ENCODE results near the gene TSEN34. TPM values are rescaled to one million over a fixed set of nuclear protein-coding genes. Genes with fewer than 3 reads are reported as not detected.
"Not testable (repeated sequence)": the region's sequence is repeated elsewhere in the genome, so short reads cannot be mapped to it uniquely, and the experiment has no call there.

TSEN34 gene
- total and polyA plus RNA-seq, 2 donors (not counting 1 experiment from before 2014, with no cell fraction given), result 22.5 to 57.8 TPM

DNA sequence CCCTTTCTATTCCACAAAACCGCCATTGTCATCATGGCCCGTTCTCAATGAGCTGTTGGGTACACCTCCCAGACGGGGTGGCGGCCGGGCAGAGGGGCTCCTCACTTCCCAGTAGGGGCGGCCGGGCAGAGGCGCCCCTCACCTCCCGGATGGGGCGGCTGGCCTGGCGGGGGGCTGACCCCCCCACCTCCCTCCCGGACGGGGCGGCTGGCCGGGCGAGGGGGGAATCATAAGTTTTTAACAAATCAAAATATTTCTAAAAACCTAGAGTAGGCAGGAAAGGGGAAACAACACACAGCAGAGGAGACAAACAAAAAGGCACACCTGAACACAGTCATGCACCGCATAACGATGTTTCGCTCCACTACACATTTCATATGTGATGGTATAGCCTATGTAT is 23.6 kb downstream of the TSEN34 start:
- not testable (repeated sequence) for H3K4me3 ChIP-seq (replicated peaks in 1 of 4; ENCODE audit: control extremely low read depth in 1 of 4, insufficient read depth in 1 of 4, low read depth in 3 of 4, low read length in 4 of 4); H3K79me2 ChIP-seq (ENCODE audit: control insufficient read depth, insufficient read depth, low read length); H3K27ac ChIP-seq (ENCODE audit: insufficient read depth, low read length); H3K9me3 ChIP-seq (ENCODE audit: control insufficient read depth, insufficient read depth, low read depth, low read length); DNase-seq (ENCODE audit: low read depth in 2 of 2); H3K4me2 ChIP-seq (ENCODE audit: extremely low read depth, insufficient read depth, low read length); H3K36me3 ChIP-seq (ENCODE audit: control insufficient read depth, insufficient read depth, low read length); H3K4me1 ChIP-seq (ENCODE audit: control insufficient read depth, extremely low read depth, insufficient read depth, low read length); H2AFZ ChIP-seq (ENCODE audit: low read length); H3K9ac ChIP-seq (ENCODE audit: insufficient read depth, low read length); H3K27me3 ChIP-seq (ENCODE audit: control insufficient read depth, insufficient read depth, low read length); H4K20me1 ChIP-seq (ENCODE audit: control insufficient read depth, extremely low read depth, insufficient read depth, low read length)

DNA sequence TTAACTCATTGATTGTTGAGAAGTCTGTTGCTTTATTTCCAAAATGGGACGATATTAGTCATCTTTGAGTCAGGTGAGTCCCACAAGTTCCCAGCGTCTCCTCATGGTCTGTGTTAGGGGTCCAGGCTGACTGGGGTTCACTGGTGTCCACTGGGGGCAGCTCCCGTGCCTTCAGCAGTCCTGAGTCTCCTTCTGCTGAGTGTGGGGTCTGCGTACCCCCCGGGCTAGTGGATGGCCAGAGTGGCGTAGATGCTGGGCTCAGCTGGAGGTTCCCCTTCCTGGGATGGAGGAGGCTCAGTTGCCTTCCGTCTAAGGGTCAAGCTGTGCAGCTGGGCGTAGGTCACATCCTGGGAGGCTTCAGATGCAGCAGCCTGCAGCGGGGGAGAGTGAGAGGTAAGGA is 25.8 kb downstream of the TSEN34 start:
- Histone ChIP-seq H4K20me1 (ENCODE audit: control insufficient read depth, extremely low read depth, insufficient read depth, low read length) (no peaks in the 10 kb centered on the region), H3K79me2 (ENCODE audit: control insufficient read depth, insufficient read depth, low read length) (no peaks in the 10 kb centered on the region), H3K9ac (ENCODE audit: insufficient read depth, low read length) (no peak overlapping the region), H3K36me3 (ENCODE audit: control insufficient read depth, insufficient read depth, low read length) (peaks cover 3% of the 10 kb centered on the region), H3K4me2 (ENCODE audit: extremely low read depth, insufficient read depth, low read length) (no peak overlapping the region), H3K9me3 (ENCODE audit: control insufficient read depth, insufficient read depth, low read depth, low read length) (no peaks in the 10 kb centered on the region), H3K4me3 (replicated peaks in 1 of 4; ENCODE audit: control extremely low read depth in 1 of 4, insufficient read depth in 1 of 4, low read depth in 3 of 4, low read length in 4 of 4) (no peak overlapping the region), H3K4me1 (ENCODE audit: control insufficient read depth, extremely low read depth, insufficient read depth, low read length) (no peaks in the 10 kb centered on the region), H3K27ac (ENCODE audit: insufficient read depth, low read length) (no peak overlapping the region), H3K27me3 (ENCODE audit: control insufficient read depth, insufficient read depth, low read length) (no peaks in the 10 kb centered on the region), H2AFZ (ENCODE audit: low read length) (no peak overlapping the region)
- no peak for DNase-seq (ENCODE audit: low read depth in 2 of 2)
- TF ChIP-seq, protein P1, sequence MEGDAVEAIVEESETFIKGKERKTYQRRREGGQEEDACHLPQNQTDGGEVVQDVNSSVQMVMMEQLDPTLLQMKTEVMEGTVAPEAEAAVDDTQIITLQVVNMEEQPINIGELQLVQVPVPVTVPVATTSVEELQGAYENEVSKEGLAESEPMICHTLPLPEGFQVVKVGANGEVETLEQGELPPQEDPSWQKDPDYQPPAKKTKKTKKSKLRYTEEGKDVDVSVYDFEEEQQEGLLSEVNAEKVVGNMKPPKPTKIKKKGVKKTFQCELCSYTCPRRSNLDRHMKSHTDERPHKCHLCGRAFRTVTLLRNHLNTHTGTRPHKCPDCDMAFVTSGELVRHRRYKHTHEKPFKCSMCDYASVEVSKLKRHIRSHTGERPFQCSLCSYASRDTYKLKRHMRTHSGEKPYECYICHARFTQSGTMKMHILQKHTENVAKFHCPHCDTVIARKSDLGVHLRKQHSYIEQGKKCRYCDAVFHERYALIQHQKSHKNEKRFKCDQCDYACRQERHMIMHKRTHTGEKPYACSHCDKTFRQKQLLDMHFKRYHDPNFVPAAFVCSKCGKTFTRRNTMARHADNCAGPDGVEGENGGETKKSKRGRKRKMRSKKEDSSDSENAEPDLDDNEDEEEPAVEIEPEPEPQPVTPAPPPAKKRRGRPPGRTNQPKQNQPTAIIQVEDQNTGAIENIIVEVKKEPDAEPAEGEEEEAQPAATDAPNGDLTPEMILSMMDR (conservative IDR thresholded peaks at IDR 0.05 in 1 of 2, IDR thresholded peaks at IDR 0.05 in 1 of 2; ENCODE audit: low read depth in 1 of 2, low read length in 2 of 2), result no peak
- no peak for TF ChIP-seq EZH2 (IDR thresholded peaks at IDR 0.05; ENCODE audit: low read length, missing control alignments)

DNA sequence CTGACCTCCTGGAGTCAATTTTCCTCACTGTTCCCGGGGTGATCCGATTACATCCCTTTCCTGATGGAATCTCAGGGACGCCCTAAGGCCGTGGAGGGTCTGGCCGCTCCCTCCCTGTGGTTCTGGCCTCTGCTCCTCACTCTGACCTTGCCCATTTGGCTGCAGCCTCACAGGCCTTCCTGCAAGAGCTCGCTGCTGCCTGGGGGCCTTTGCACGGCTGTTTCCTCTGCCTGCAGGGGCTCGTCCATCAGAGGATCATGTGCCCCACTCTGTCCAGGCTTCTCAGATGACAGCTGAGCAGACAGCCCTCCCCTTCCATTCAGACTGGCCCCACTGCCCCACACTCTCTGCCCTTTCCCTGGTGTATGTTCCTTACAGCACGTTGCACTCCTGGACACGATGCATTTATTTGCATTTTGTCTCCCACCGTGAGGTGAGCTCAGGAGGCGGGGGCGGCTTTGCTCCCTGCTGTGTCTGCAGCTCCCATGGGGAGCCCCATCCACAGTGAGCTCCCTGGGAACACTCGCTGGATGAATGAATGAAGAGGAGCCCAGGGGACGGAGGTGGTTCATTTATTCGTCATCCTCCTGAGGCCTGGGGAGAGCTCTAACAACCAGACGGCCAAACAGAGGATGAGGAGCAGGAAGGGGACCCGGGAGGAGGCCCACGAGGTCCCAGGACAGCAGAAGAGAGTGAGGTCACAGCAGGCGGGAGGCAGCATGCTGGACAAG is 26.6 kb downstream of the TSEN34 start:
- not testable (repeated sequence) for H2AFZ ChIP-seq (ENCODE audit: low read length); H3K27ac ChIP-seq (ENCODE audit: insufficient read depth, low read length); H3K36me3 ChIP-seq (ENCODE audit: control insufficient read depth, insufficient read depth, low read length); H3K27me3 ChIP-seq (ENCODE audit: control insufficient read depth, insufficient read depth, low read length); H3K79me2 ChIP-seq (ENCODE audit: control insufficient read depth, insufficient read depth, low read length); H3K9ac ChIP-seq (ENCODE audit: insufficient read depth, low read length); H3K4me1 ChIP-seq (ENCODE audit: control insufficient read depth, extremely low read depth, insufficient read depth, low read length); H3K4me3 ChIP-seq (replicated peaks in 1 of 4; ENCODE audit: control extremely low read depth in 1 of 4, insufficient read depth in 1 of 4, low read depth in 3 of 4, low read length in 4 of 4); DNase-seq (ENCODE audit: low read depth in 2 of 2); H3K4me2 ChIP-seq (ENCODE audit: extremely low read depth, insufficient read depth, low read length); H4K20me1 ChIP-seq (ENCODE audit: control insufficient read depth, extremely low read depth, insufficient read depth, low read length); H3K9me3 ChIP-seq (ENCODE audit: control insufficient read depth, insufficient read depth, low read depth, low read length)

DNA sequence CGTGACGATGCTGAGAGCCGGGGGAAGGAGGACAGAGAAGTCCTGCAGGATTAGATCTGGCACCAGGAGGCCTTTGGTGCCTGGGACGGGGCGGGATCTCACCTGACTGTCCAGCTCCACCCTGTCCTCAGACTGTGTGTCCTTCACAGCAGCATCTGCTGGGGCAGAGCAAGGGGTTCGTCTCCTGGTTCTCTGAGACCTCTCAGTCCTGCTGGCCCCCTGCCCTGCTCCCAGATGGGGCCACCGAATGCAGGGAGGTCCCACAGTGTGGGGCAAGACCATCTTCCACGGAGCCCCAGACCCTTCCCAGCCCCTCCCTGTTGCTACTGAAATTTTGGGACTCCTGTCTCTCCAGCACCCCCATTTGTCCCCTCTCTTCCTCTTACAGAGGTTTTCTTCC is 27.2 kb downstream of the TSEN34 start:
- no peaks in the 10 kb centered on the region for H3K79me2 ChIP-seq (ENCODE audit: control insufficient read depth, insufficient read depth, low read length)
- no peak overlapping the region for H2AFZ ChIP-seq (ENCODE audit: low read length)
- H3K4me2 ChIP-seq (ENCODE audit: extremely low read depth, insufficient read depth, low read length), result no peak overlapping the region
- H3K27me3 ChIP-seq (ENCODE audit: control insufficient read depth, insufficient read depth, low read length), result no peaks in the 10 kb centered on the region
- H3K9me3 ChIP-seq (ENCODE audit: control insufficient read depth, insufficient read depth, low read depth, low read length), result no peaks in the 10 kb centered on the region
- H3K27ac ChIP-seq (ENCODE audit: insufficient read depth, low read length), result no peak overlapping the region
- H3K36me3 ChIP-seq (ENCODE audit: control insufficient read depth, insufficient read depth, low read length), result peaks cover 3% of the 10 kb centered on the region
- TF ChIP-seq, protein P1 (conservative IDR thresholded peaks at IDR 0.05 in 1 of 2, IDR thresholded peaks at IDR 0.05 in 1 of 2; ENCODE audit: low read depth in 1 of 2, low read length in 2 of 2), result no peak
- no peaks in the 10 kb centered on the region for H3K4me1 ChIP-seq (ENCODE audit: control insufficient read depth, extremely low read depth, insufficient read depth, low read length)
- H4K20me1 ChIP-seq (ENCODE audit: control insufficient read depth, extremely low read depth, insufficient read depth, low read length), result no peaks in the 10 kb centered on the region
- H3K9ac ChIP-seq (ENCODE audit: insufficient read depth, low read length), result no peak overlapping the region
- H3K4me3 ChIP-seq (replicated peaks in 1 of 4; ENCODE audit: control extremely low read depth in 1 of 4, insufficient read depth in 1 of 4, low read depth in 3 of 4, low read length in 4 of 4), result no peak overlapping the region
- no peak for DNase-seq (ENCODE audit: low read depth in 2 of 2)

All from fibroblast of lung (primary cell).